Activated naive CD8-positive, alpha-beta T cell treated with anti-CD3 and anti-CD28 coated beads, Interleukin-2, amount 50 U/mL, for 24 hours (primary cell): ENCODE data around the gene RNF224.

Experiments used
- ATAC-seq: fragments of 150-1000 bp; cut with Tn5 transposase; one replicate; pipeline ENCODE4 v1.10.0; 2021
- DNase-seq: peaks from one replicate; pipeline ENCODE4 v3.0.0; 2021
- H3K27ac Mint-ChIP-seq: one replicate; pipeline ENCODE4 v1.8.0; 2021; ENCODE audit warnings: mild to moderate bottlenecking, mixed read lengths
- H3K27me3 Mint-ChIP-seq: one replicate; pipeline ENCODE4 v1.8.0; 2021; ENCODE audit warnings: mixed read lengths
- H3K36me3 Mint-ChIP-seq: one replicate; pipeline ENCODE4 v1.8.0; 2021; ENCODE audit warnings: low read depth, mixed read lengths
- H3K4me1 Mint-ChIP-seq: one replicate; pipeline ENCODE4 v1.8.0; 2021; ENCODE audit warnings: mixed read lengths
- H3K4me3 Mint-ChIP-seq: one replicate; pipeline ENCODE4 v1.8.0; 2021; ENCODE audit warnings: mild to moderate bottlenecking, moderate library complexity, mixed read lengths
- H3K9me3 Mint-ChIP-seq: one replicate; pipeline ENCODE4 v1.8.0; 2021; ENCODE audit warnings: mixed read lengths

RNF224 gene

DNA sequence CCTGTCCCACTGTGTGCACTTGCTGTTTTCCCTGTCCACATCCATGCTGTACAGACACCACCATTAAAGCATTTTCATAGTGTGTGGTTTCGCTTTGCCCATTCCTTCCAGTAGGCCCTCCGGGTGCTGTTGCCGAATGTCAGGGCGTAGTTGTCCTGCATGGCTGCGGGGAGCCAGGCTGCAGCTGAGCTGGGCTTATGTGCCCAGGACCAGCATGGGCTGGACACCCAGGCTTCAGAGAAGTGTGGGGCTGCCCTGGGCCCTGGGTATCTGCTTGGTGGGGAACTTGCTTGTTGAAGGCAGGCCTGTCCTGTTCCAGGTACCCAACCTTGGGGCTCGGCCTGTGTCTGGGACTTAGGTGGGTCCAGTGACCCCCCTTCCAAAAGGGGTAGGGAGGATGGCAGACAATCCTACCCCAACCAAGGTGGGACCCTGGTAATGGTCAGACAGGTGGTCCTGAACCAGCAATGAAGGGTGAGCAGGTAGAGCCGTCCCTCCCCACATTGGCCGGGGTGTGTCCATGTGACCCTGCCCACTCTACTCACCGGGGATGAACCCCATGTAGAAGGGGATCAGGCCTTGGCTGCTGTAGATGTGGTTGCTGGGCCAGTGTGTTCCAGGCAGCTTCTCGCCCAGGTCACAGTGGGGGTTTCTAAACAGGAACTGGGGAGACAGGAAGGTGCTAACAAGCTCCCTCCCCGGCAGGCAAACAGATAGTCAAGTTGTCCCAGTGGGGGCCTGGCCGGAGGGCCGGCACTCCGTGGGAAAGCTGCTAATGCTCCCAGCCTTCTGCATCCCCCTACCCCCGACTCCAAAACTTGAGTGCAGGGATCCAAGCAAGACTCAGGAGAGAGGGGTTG, 16.6 kb downstream of the RNF224 start:
- peak overlapping the region; percentile 83 for H3K4me3 Mint-ChIP-seq
- H3K9me3 Mint-ChIP-seq = no peaks in the 10 kb centered on the region
- no peak for ATAC-seq
- peak; percentile 12 for DNase-seq
- no peak overlapping the region for H3K27ac Mint-ChIP-seq
- H3K4me1 Mint-ChIP-seq = peaks cover 26% of the 10 kb centered on the region
- peaks cover 25% of the 10 kb centered on the region for H3K36me3 Mint-ChIP-seq
- peaks cover 3% of the 10 kb centered on the region for H3K27me3 Mint-ChIP-seq

DNA sequence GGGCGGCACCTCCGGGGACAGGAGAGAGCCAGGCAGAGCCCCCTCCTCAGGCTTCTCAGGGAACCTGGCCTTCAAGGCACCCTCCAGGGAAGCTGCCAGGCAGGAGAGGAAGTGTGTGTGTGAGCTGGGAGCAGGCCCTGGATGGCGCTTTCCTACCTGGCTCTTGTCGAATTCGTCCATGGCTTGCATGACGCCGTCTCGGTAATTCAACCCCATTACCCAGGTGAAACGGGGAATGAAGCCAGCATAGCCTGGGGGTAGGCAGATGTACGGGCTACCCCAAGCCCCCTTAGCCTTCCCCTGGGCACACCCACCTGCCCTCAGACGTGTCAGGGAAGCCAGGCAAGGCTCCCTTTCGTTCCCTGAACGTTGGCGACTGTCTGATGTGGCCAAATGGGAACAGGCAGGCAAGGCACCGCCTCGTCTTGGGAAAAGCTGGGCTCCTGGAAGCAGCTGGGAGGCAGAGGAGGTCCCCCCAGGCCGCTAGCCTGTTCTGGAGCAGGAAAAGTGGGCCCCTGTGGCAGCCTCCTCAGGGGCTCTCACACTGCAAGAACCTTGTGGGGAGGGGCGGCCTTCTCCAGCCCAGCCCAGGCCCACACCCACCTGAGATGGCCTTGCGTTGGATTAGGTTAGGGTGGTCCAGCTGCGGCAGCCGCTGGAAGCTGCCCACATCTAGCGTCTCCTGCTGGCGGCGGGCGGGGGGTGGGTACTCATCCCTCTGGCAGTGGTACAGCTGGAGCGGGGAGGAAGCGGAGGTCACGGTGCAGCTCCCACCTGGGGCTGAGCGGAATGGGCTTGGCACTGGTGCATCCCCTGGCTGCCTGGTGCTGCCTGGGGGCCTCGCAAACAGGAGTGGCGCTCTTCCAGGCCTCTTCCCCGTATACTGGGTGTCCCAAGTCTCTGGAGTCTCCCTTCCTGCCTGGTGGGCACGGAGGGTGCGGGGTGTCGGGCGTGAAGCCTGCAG, 17.5 kb downstream of the RNF224 start:
- H3K36me3 Mint-ChIP-seq = peaks cover 25% of the 10 kb centered on the region
- H3K9me3 Mint-ChIP-seq = no peaks in the 10 kb centered on the region
- no peak for DNase-seq
- peaks cover 3% of the 10 kb centered on the region for H3K27me3 Mint-ChIP-seq
- ATAC-seq = no peak
- peak overlapping the region; percentile 24 for H3K4me3 Mint-ChIP-seq
- no peak overlapping the region for H3K27ac Mint-ChIP-seq
- H3K4me1 Mint-ChIP-seq = peaks cover 19% of the 10 kb centered on the region

DNA sequence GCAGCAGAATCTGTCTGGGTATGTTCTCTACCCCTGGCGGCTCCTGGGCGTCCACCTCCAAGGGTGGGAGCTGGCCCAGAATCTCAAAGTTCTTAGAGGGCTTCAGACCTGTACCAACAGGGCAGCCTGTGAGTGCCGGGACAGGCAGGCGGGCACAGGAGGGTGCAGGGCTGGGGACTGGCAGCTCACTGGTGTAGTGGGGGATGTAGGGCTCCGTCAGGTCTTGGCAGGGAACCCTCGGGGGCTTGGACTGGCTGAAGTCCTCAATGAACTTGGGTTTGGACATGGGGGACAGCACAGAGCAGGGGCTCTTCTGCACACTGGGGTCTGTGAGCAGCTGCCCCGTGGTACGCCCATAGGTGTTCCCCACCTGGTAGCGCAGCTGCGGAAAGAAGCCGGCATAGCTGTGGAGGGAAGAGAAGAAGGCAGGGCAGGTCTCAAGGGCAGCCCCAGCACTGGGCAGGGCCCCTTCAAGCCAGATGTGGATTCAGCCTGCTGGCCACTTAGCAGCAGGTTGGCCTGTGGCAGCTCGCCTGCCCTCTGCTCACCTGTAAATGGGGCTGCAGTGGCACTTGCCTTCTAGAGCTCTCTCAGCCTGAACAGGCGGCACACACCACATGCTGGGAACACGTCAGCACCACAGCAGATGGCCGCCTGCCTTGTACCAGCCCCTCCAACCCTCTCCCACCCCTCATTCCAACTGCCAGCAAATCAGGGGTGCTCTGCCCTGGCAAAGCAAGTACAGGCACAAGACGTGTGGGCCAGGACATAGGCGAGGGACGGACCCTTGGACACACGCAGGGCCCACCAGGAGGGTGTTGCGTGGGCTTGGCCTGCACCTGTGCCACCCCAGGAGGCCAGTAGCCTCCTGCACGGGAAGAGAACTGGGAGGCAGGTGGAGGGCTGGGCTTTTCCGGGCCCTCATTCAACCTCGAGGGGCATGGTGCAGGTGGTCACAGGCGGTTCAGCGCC, 18.4 kb downstream of the RNF224 start:
- no peak overlapping the region for H3K4me3 Mint-ChIP-seq
- ATAC-seq (no peak), DNase-seq (no peak)
- peaks cover 3% of the 10 kb centered on the region for H3K27me3 Mint-ChIP-seq
- no peak overlapping the region for H3K27ac Mint-ChIP-seq
- H3K9me3 Mint-ChIP-seq = no peaks in the 10 kb centered on the region
- H3K36me3 Mint-ChIP-seq = peaks cover 25% of the 10 kb centered on the region
- peaks cover 18% of the 10 kb centered on the region for H3K4me1 Mint-ChIP-seq

DNA sequence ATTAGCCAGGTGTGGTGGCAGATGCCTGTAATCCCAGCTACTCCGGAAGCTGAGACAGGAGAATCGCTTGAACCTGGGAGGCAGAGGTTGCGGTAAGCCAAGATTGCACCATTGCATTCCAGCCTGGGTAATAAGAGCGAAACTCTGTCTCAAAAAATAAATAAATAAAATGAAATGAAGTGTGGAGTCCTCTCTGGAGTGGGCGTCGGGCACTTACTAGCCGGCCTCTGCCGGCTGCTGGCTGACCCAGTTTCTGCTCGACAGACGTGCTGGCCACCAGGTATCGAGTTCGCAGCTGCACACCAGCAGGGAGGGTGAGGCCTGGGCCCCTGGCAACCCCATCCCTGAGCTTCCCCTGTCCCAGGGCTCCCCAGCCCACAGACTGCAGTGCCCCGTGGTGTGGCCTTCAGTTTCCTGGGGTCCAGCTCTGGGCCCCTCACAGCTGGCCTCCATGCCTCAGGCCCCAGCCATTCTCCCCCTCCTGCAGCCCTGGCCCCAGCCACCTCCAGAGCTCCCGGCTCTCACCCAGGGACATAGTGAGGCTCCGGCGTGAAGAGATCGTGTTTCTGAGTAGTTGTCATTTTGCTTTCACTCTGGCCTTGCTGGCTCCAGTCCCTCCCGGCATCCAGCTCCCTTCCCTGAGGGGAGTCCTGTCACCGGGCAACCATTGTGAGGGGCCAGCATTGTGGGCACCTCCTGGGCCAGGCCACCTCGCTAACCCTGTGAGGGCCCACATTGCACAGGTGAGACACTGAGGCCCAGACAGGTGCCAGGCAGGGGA, 20.0 kb downstream of the RNF224 start:
- no peaks in the 10 kb centered on the region for H3K27me3 Mint-ChIP-seq
- no peak overlapping the region for H3K27ac Mint-ChIP-seq
- no peak for DNase-seq
- peaks cover 15% of the 10 kb centered on the region for H3K36me3 Mint-ChIP-seq
- no peaks in the 10 kb centered on the region for H3K9me3 Mint-ChIP-seq
- H3K4me1 Mint-ChIP-seq = peaks cover 10% of the 10 kb centered on the region
- no peak overlapping the region for H3K4me3 Mint-ChIP-seq
- no peak for ATAC-seq

DNA sequence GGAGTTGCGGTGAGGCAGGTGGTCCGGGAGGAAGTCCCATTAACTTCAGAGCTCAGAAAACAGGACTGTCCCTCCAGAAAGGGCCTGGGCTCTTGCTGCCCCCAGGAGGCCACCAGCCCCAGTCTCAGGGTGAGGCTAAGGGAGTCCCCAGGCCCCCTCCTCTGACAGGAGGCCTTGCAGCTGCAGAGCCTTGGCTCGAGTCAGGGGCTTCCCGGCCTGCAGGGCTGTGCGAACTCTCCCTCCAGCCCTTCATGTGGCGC, 20.5 kb downstream of the RNF224 start:
- DNase-seq (no peak), ATAC-seq (no peak)
- no peak overlapping the region for H3K27ac Mint-ChIP-seq
- H3K4me1 Mint-ChIP-seq = peaks cover 4% of the 10 kb centered on the region
- H3K27me3 Mint-ChIP-seq = no peaks in the 10 kb centered on the region
- H3K9me3 Mint-ChIP-seq = no peaks in the 10 kb centered on the region
- H3K4me3 Mint-ChIP-seq = no peak overlapping the region
- H3K36me3 Mint-ChIP-seq = peaks cover 10% of the 10 kb centered on the region

DNA sequence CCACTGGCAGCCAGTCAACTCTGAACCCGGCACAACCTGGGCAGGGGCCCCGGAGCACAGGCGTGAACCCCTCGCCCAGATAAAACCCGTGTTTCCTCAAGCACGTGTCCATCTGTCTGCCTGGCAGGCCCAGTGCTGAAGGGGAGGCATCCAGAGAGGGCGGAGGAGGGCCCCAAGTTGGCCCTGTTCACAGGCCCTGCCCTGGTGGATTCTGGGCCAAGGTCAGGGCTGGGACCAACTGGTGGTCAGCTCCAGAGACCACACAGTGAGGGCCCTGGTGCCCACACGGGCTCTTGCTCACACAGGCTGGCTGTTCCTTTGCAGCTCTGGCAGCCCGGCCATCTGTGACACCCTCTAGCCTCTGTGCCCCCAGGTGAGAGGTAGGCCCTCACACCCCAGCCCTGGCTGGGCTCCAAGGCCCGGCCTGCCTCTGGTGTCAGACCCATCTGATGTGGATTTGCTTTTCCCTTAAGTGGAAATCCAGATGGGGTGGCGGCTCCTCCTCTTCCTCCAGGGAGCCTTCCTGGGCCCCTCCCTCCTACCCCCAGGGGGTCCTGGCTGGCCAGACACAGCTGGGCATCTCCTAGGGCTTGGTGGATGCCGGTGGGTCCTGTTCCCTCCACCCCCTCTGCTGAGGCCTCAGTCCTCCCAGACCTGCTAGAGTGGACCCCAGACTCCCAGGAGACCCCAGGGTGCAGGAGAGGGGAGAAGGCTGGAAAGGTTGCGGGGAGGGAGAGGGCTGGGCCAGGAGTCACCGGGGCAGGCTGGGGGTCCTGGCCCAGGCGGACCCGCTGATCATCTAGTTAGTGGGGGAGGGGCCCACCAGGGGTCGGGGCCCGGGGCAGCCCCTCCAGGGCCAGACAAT, 23.3 kb downstream of the RNF224 start:
- H3K9me3 Mint-ChIP-seq = no peaks in the 10 kb centered on the region
- no peak for ATAC-seq
- H3K27ac Mint-ChIP-seq = no peak overlapping the region
- peaks cover 2% of the 10 kb centered on the region for H3K27me3 Mint-ChIP-seq
- peaks cover 4% of the 10 kb centered on the region for H3K4me1 Mint-ChIP-seq
- H3K4me3 Mint-ChIP-seq = no peak overlapping the region
- no peak for DNase-seq
- H3K36me3 Mint-ChIP-seq = no peaks in the 10 kb centered on the region

DNA sequence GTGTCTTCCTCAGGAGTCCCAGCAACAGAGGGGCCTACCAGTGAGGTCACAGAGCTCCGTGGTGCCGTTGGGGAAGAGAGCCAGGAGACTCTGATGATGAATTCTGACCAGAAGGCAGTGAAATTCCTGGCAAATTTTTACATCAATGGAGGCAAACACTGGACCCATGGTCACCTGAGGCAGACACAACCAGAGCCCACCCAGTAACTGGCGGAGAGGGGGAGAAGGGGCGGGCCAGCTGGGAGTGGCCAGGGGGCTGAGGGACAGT, 23.8 kb downstream of the RNF224 start, which contains the start of gene STPG3:
Gene STPG3, plus strand, starts transcription at position 93 of the 268 bp plus-strand sequence. Its CDS starts 1 bp downstream, at position 94.
- Mint-ChIP-seq H3K9me3 (no peaks in the 10 kb centered on the region), H3K4me1 (peaks cover 6% of the 10 kb centered on the region), H3K27me3 (peaks cover 2% of the 10 kb centered on the region), H3K36me3 (no peaks in the 10 kb centered on the region), H3K27ac (no peak within 1 kb of the TSS), H3K4me3 (no peak within 1 kb of the TSS)
- ATAC-seq = no peak
- DNase-seq = no peak

DNA sequence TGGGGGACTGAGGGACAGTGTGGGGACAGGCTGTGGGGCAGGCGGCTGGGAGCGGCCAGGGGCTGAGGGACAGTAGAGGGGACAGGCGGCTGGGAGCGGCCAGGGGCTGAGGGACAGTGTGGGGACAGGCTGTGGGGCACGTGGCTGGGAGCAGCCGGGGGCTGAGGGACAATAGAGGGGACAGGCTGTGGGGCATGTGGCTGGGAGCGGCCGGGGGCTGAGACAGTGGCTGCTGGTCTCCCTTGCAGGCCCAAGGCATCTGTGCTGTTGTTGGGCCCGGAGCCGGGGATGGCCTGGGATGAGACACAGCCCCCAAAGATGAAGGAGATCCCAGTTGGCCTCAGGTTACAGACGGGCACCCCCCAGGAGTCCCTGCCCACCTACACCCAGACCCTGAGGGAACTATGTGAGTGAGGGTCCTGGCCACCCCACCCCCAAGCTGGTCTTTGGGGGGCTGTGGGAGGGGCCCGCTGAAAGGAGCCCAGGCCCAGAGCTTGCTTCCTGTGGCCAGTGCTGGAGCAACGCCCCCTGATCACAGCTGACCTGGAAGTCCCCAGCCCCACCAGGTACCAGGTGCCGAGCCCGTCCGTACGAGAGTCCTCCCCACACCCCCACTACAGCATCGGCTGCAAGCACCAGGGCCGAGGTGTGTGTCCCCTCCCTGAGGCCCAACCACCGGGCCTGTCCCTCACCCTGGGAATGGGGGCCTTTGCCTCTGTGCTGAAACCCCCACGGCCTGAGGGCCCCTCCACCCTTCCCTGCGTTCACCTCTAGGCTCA, 24.4 kb downstream of the RNF224 start:
- ATAC-seq (no peak), DNase-seq (no peak)
- H3K27me3 Mint-ChIP-seq = peaks cover 2% of the 10 kb centered on the region
- no peak overlapping the region for H3K27ac Mint-ChIP-seq
- H3K4me1 Mint-ChIP-seq = peaks cover 11% of the 10 kb centered on the region
- no peak overlapping the region for H3K4me3 Mint-ChIP-seq
- H3K36me3 Mint-ChIP-seq = peaks cover 3% of the 10 kb centered on the region
- no peaks in the 10 kb centered on the region for H3K9me3 Mint-ChIP-seq

DNA sequence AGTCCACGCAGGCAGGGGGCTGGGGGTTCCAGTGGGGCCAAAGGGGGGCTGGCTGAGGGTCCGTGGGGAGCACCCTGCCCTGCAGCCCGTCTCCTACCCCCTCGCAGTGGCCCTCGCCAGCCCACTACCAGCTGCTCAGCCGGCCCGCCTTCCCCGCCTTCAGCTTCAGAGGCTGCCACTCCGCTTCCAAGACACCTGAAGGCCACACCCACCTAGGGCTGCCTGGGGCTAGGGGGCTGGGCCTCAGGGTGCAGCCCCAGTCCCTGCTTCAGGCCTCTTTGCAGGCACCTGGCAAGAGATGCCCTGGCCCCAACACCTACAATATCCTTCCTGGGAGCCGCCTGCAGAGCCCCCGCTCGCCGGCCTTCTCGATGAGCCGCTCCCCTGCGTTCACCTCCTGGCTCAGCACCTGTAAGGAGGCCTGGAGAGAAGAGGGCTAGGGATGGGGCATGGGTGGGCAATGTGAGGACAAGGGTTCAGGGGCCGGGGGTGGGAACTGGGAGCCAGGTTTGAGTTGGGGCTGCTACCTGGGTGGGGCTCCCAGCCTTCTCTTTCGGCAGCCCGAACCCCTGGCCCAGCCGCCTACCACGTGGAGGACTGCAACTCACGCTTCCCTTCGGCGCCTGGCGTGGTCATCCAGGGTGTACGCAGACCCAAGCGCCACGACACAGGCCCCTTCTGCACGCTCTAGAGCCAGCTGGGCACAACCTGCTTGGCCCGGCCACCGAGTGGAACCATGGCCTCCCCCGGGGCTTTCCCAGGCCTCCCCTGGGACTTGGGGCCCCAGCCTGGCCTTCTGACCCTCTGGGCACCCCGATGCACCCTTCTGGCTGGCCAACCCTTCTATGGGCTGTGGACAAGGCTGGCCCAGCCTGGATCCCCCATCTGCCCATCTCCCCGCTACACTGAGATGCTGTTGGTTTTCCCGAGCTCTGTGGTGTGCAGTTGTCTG, 25.5 kb downstream of the RNF224 start:
- no peak for DNase-seq
- no peak overlapping the region for H3K4me3 Mint-ChIP-seq

DNA sequence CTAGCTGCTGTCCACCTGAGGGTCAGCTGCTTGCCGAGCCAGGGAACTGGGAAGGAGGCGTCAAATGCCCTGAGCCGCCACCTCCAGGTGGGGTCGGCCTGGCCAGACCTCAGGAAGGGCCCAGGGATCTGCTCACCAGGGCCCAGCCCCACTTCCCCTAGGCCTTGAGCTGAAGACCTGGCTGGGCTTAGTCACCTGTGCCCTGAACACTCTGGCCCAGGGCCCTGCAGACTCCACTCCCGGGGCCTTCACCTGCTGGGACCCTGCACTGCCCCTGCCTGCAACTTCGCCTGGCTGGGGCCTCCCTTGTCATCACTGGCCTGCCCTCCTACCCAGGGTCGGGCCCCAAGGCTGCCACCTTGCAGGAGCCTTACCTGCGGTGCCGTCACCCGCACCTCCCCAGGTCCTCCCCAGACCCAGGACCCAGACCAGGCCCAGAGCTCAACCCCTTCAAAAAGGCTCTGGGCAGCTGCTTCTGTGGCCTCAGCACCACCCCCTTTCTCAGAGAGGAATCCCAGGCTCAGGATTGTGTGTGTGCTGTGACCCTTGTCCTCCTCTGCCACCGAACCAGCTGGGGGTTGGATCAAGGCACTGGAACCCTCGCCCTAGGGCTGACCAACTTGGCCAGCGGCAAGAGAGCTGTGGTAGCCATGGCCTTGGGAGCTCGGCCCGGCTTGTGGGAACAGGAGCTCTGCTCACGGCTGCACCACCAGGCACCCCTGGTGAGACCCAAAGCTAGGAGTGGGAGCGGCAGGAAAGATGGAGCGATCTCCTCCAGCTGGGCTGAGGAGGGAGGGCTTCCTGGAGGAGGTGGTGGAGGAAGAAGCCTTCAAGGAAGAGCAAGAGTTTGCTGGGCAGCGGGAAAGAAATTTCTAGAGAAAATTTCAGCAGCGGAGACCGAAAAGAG, 26.7 kb downstream of the RNF224 start:
- Mint-ChIP-seq H3K4me1 (peaks cover 13% of the 10 kb centered on the region), H3K27me3 (peaks cover 2% of the 10 kb centered on the region), H3K4me3 (peak overlapping the region; percentile 83), H3K9me3 (no peaks in the 10 kb centered on the region), H3K27ac (peak overlapping the region; percentile 81), H3K36me3 (peaks cover 9% of the 10 kb centered on the region)
- DNase-seq (no peak), ATAC-seq (no peak)

More for the DNA sequence above, 25.5 kb downstream of the RNF224 start:
- no peak overlapping the region for H3K27ac Mint-ChIP-seq
- peaks cover 7% of the 10 kb centered on the region for H3K36me3 Mint-ChIP-seq
- no peak for ATAC-seq
- H3K27me3 Mint-ChIP-seq = peaks cover 2% of the 10 kb centered on the region
- peaks cover 13% of the 10 kb centered on the region for H3K4me1 Mint-ChIP-seq
- no peaks in the 10 kb centered on the region for H3K9me3 Mint-ChIP-seq
